ENCODE data around the gene ZFC3H1. TPM values are rescaled to one million over a fixed set of nuclear protein-coding genes. Genes with fewer than 3 reads are reported as not detected.

Gene ZFC3H1
- total RNA-seq, 2 experiments from 2014 or later: 54.6 to 79.2 TPM

DNA sequence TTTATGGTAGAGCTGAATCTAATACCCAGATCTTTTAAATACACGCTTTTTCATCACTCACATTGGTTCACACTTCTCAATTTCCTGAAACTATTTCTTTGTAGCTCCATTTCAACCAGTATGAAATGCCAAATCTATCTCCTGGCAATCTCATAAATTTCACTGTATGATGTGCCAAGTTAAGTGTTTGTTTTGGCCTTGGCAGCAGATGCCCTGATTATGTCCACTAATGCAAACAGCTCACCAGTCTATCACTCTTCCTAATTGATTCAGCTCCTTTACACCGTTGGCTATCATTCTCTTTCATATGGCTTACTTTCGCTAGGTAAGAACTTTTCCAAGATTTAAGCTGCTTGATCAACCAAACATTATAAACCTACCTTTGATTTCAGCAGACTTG, 58.6 kb downstream of the ZFC3H1 start:
- Mint-ChIP-seq H3K36me3 (peaks cover 39% of the 10 kb centered on the region), H3K27ac (no peak overlapping the region), H3K4me3 (no peak overlapping the region), H3K9me3 (ENCODE audit: low read depth) (peaks cover 3% of the 10 kb centered on the region), H3K27me3 (peaks cover 3% of the 10 kb centered on the region), H3K4me1 (peaks cover 2% of the 10 kb centered on the region)
- ATAC-seq: no peak
- CTCF ChIA-PET: interaction anchor here (0.9 kb wide), 1 partner anchor 32 kb away, joined by 4 read pairs; no protein-coding TSS in a partner anchor
- no peak for DNase-seq

GRCh38 chr12:71602761-71603577, 60.7 kb downstream of the ZFC3H1 start:
- peaks cover 3% of the 10 kb centered on the region for H3K9me3 Mint-ChIP-seq (ENCODE audit: low read depth)
- H3K27me3 Mint-ChIP-seq: peaks cover 5% of the 10 kb centered on the region
- no peaks in the 10 kb centered on the region for H3K4me1 Mint-ChIP-seq
- peaks cover 23% of the 10 kb centered on the region for H3K36me3 Mint-ChIP-seq
- no peak overlapping the region for H3K4me3 Mint-ChIP-seq
- no peak for ATAC-seq
- no peak for DNase-seq
- no peak overlapping the region for H3K27ac Mint-ChIP-seq
- CTCF ChIA-PET: interaction anchor here (1.3 kb wide), 1 partner anchor 33 kb away, joined by 4 read pairs; no protein-coding TSS in a partner anchor

DNA sequence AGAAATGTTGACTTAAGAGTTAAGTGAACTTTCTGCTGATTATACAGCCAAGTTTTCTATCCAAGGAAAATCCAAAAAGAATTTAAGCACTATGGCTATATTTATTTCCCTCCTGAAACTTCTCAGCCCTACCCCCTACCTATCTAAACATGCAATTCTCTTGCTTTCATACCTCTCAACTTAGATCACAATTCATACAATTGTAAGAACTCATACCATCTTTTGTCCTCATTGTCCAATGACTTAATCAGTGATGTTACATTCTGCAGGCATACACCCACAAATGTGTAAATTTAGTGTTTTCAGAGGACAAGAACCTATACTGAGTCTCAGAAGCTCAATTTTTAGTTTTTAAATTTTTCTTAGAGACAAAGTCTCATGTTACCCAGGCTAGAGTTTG, 62.1 kb downstream of the ZFC3H1 start:
- peaks cover 13% of the 10 kb centered on the region for H3K36me3 Mint-ChIP-seq
- ATAC-seq (no peak), DNase-seq (no peak)
- peaks cover 8% of the 10 kb centered on the region for H3K27me3 Mint-ChIP-seq
- peaks cover 3% of the 10 kb centered on the region for H3K9me3 Mint-ChIP-seq (ENCODE audit: low read depth)
- H3K27ac Mint-ChIP-seq: no peak overlapping the region
- CTCF ChIA-PET: no interaction called here
- no peak overlapping the region for H3K4me3 Mint-ChIP-seq
- no peaks in the 10 kb centered on the region for H3K4me1 Mint-ChIP-seq

DNA sequence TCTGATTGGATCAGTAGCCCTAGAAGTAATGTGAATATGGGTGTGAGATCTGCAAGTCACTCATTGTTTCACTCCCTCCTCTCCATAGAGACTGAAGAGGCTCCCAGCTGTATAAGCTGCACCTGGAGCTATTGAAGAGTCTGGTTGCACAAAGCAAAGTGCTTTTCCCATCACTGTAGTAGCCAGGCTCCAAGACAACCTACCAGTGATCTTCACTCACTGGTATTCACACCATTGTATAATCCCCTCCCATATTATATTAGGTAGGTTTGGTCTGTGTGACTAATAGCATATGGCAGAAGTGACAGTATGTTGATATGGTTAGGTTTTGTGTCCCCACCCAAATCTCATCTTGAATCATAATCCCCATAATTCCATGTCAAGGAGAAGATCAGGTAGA, 64.4 kb downstream of the ZFC3H1 start:
- Mint-ChIP-seq H3K27me3 (peaks cover 18% of the 10 kb centered on the region), H3K4me3 (no peak overlapping the region), H3K4me1 (no peaks in the 10 kb centered on the region), H3K9me3 (ENCODE audit: low read depth) (peaks cover 3% of the 10 kb centered on the region), H3K27ac (no peak overlapping the region), H3K36me3 (no peaks in the 10 kb centered on the region)
- CTCF ChIA-PET: no interaction called here
- ATAC-seq (no peak), DNase-seq (no peak)

DNA sequence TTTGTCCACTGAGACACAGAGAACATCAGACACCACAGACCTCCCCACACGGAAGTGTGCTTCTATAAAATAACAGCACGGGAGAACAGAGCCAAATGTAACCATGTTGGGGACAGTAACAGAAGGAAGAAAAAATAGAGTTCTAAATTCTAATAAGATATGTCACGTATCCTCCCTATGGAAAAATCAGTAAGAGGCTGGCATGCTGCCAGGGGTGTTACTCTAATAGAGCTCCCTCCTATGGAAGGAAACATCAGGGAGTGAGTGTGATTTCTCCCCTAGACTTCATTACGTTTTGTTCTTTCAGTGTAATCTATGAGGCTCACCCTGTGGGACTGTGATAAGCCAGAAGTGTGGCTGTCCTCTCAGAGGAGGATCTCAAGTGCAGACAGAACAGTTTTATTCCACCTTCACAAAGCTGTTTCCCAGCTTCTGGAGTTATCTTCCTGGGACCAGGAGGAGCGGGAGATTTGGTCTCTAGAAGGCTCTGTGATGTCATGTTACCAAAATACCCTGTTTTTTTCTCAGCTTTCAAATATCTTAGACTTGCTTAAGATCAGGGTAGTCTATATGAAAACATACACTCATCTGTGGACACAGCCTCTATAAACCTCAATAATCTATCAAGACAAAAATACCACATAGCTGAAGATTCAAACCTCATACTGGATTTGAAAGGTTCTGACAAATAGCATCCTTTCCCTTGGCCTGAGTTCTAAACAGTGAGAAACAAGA, 69.3 kb downstream of the ZFC3H1 start:
- H3K4me1 Mint-ChIP-seq: no peaks in the 10 kb centered on the region
- no peak for DNase-seq
- CTCF ChIA-PET: no interaction called here

DNA sequence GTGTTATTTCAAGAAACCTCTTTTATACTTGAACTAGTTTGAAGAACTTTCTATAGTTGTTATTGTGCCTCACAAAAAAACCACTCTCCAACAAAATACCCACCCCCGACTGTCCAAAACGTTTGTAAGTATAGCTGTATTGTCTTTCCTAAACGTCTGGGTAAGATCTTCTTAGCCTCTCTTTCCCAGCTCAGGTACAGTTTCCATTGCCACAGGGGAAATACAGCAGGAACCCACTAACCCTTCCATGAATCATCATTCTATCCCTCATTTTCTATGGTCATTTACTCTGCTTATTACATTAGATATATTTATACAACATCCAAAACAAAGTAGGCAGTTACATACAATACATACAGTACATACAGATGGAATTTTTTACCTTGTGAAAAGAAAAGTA, 70.8 kb downstream of the ZFC3H1 start:
- Mint-ChIP-seq H3K27ac (no peak overlapping the region), H3K9me3 (ENCODE audit: low read depth) (no peaks in the 10 kb centered on the region), H3K27me3 (peaks cover 34% of the 10 kb centered on the region), H3K4me1 (no peaks in the 10 kb centered on the region), H3K36me3 (no peaks in the 10 kb centered on the region), H3K4me3 (no peak overlapping the region)
- ATAC-seq (no peak), DNase-seq (no peak)
- CTCF ChIA-PET: no interaction called here

More for the DNA sequence above, 69.3 kb downstream of the ZFC3H1 start:
- no peaks in the 10 kb centered on the region for H3K9me3 Mint-ChIP-seq (ENCODE audit: low read depth)
- H3K36me3 Mint-ChIP-seq: no peaks in the 10 kb centered on the region
- no peak for ATAC-seq
- no peak overlapping the region for H3K27ac Mint-ChIP-seq
- H3K27me3 Mint-ChIP-seq: peaks cover 37% of the 10 kb centered on the region
- no peak overlapping the region for H3K4me3 Mint-ChIP-seq

- Mint-ChIP-seq H3K27ac (no peak overlapping the region), H3K36me3 (no peaks in the 10 kb centered on the region), H3K9me3 (ENCODE audit: low read depth) (no peaks in the 10 kb centered on the region), H3K4me3 (no peak overlapping the region), H3K4me1 (no peaks in the 10 kb centered on the region), H3K27me3 (peaks cover 36% of the 10 kb centered on the region)
- CTCF ChIA-PET: interaction anchor here (1.5 kb wide), 1 partner anchor 176 kb away, joined by 3 read pairs; no protein-coding TSS in a partner anchor
- no peak for ATAC-seq
- DNase-seq: no peak
These were observed 72.0 kb downstream of the ZFC3H1 start for GRCh38 chr12:71591601-71592000.

- Mint-ChIP-seq H3K9me3 (ENCODE audit: low read depth) (no peaks in the 10 kb centered on the region), H3K36me3 (no peaks in the 10 kb centered on the region), H3K27ac (no peak overlapping the region), H3K27me3 (peaks cover 28% of the 10 kb centered on the region), H3K4me1 (no peaks in the 10 kb centered on the region), H3K4me3 (no peak overlapping the region)
- CTCF ChIA-PET: no interaction called here
- ATAC-seq (no peak), DNase-seq (no peak)
These were observed 74.2 kb downstream of the ZFC3H1 start for GRCh38 chr12:71589478-71589881.

DNA sequence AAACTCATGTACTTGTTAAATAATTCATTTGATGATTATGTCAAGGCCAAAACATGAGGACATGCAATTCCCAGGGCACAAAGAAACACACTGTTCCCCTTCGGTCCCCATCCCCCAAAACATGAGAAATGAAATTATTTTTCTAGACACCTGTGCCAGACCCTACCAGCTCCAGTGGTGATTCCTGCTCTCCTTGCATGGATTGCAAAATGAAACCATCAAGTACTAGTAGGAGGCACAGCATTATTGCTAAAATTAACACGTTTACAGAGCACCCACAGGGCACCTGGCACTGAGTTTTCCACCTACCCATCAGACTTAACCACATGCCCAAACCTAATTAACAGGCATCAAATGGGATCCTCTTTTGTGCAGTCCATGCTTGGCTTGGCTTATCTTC, 76.6 kb downstream of the ZFC3H1 start:
- Mint-ChIP-seq H3K9me3 (ENCODE audit: low read depth) (no peaks in the 10 kb centered on the region), H3K27me3 (peaks cover 17% of the 10 kb centered on the region), H3K36me3 (no peaks in the 10 kb centered on the region), H3K27ac (no peak overlapping the region), H3K4me3 (no peak overlapping the region), H3K4me1 (no peaks in the 10 kb centered on the region)
- CTCF ChIA-PET: no interaction called here
- ATAC-seq (no peak), DNase-seq (no peak)

GRCh38 chr12:71585218-71585617, 78.4 kb downstream of the ZFC3H1 start:
- no peak for ATAC-seq
- no peaks in the 10 kb centered on the region for H3K9me3 Mint-ChIP-seq (ENCODE audit: low read depth)
- no peak overlapping the region for H3K4me3 Mint-ChIP-seq
- H3K27ac Mint-ChIP-seq: no peak overlapping the region
- H3K27me3 Mint-ChIP-seq: peaks cover 15% of the 10 kb centered on the region
- no peaks in the 10 kb centered on the region for H3K4me1 Mint-ChIP-seq
- no peak for DNase-seq
- CTCF ChIA-PET: no interaction called here
- no peaks in the 10 kb centered on the region for H3K36me3 Mint-ChIP-seq

DNA sequence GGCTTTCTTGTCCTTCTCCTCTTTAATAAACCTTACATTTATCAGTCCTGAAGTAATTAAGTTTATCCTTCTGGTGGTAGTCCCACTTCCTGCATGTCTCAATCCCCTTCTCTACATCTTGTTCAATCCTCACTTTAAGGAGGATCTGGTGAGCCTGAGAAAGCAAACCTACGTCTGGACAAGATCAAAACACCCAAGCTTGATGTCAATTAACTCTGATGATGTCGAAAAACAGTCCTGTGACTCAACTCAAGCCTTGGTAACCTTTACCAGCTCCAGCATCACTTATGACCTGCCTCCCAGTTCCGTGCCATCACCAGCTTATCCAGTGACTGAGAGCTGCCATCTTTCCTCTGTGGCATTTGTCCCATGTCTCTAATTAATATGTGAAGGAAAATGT, 79.3 kb downstream of the ZFC3H1 start:
- Mint-ChIP-seq H3K9me3 (ENCODE audit: low read depth) (no peaks in the 10 kb centered on the region), H3K27me3 (peaks cover 11% of the 10 kb centered on the region), H3K4me3 (no peak overlapping the region), H3K27ac (no peak overlapping the region), H3K36me3 (no peaks in the 10 kb centered on the region), H3K4me1 (no peaks in the 10 kb centered on the region)
- CTCF ChIA-PET: no interaction called here
- DNase-seq (no peak), ATAC-seq (no peak)

DNA sequence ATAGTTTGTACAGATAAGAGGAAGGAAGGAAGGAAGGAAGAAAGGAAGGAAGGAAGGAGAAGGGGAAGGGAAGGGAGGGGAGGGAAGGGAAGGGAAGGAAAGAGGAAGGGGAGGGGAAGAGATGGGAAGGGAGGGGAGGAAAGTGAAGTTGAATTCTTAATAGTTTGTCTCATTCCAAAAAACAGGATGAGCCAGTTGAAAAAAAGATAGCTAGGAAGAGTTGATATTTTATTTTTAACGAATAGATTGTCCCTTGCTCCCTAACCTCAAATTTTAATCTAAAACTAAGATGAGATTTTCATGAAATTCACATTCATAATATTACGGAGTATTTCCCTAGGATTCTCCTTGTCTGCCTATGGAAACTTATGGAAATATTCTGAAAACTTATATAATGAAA, 80.7 kb downstream of the ZFC3H1 start:
- ATAC-seq (no peak), DNase-seq (no peak)
- Mint-ChIP-seq H3K36me3 (no peaks in the 10 kb centered on the region), H3K27ac (no peak overlapping the region), H3K4me1 (no peaks in the 10 kb centered on the region), H3K27me3 (peaks cover 17% of the 10 kb centered on the region), H3K9me3 (ENCODE audit: low read depth) (no peaks in the 10 kb centered on the region), H3K4me3 (no peak overlapping the region)
- CTCF ChIA-PET: no interaction called here

DNA sequence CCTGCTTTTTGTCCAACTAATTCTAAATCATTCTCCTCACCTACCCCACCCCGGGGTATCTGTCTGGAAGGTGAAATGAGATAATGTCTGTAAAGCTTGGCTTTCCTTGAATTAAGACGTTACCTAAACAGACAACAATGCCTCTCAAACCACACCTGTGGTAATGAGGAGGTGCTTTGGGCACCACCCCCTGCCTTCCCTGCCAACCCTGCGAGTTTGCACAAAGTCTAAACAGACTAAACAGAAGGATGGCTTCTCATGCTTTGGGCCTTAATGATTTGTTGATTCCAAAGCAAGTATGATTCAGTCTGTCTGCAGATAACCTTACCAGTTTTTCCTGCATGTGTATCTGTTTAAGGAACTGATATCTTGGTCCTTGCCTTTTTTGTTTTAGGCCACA, 82.4 kb downstream of the ZFC3H1 start:
- CTCF ChIA-PET: no interaction called here
- DNase-seq (no peak), ATAC-seq (no peak)
- Mint-ChIP-seq H3K36me3 (no peaks in the 10 kb centered on the region), H3K27me3 (peaks cover 13% of the 10 kb centered on the region), H3K9me3 (ENCODE audit: low read depth) (no peaks in the 10 kb centered on the region), H3K4me1 (no peaks in the 10 kb centered on the region), H3K4me3 (no peak overlapping the region), H3K27ac (no peak overlapping the region)

DNA sequence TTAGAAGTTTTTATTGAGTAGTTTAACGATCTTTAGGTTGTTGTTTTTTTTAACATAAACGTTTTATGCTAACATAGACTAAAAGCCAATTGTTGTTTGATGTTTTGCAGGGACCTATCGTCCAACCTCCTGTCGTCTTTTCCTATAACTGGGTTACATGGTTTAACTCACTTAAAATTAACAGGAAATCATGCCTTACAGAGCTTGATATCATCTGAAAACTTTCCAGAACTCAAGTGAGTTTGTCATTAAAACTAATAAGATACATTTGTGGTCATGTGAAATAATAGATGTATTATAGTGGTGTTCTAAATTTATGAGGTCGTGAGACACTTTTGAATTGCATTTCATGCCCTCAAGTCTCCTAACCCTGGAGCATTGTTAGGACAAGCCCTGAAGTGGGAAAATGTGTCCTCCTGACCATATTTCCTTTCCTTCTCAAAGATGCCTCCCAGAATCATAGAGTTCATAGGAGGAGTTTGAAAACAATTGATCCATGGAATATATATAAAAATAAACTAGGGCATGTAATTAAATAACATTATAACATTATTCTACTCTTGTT, 84.9 kb downstream of the ZFC3H1 start:
- DNase-seq (no peak), ATAC-seq (no peak)
- CTCF ChIA-PET: no interaction called here
- peaks cover 11% of the 10 kb centered on the region for H3K27me3 Mint-ChIP-seq
- no peak overlapping the region for H3K4me3 Mint-ChIP-seq
- no peaks in the 10 kb centered on the region for H3K4me1 Mint-ChIP-seq
- H3K27ac Mint-ChIP-seq: no peak overlapping the region
- no peaks in the 10 kb centered on the region for H3K9me3 Mint-ChIP-seq (ENCODE audit: low read depth)
- H3K36me3 Mint-ChIP-seq: no peaks in the 10 kb centered on the region

All from activated CD8-positive, alpha-beta memory T cell treated with anti-CD3 and anti-CD28 coated beads, Interleukin-2, amount 10 ng/mL, durations not matched to agents 7 days and 5 days (primary cell).